Measurements from ENCODE around the gene SCN11A. TPM values are rescaled to one million over a fixed set of nuclear protein-coding genes. Genes with fewer than 3 reads are reported as not detected.
A peak's percentile ranks its signal among the peaks of the same experiment; 100 is the strongest.

SCN11A gene
- total and polyA plus RNA-seq, 9 of the 15 experiments (the other 6 are each of a cell fraction or from before 2014, with no cell fraction given): 0.01 to 0.05 (median 0.04) TPM; not detected in 6

GRCh38 chr3:39097716-39098472 is 46.1 kb upstream of the SCN11A start:
- POLR2A ChIA-PET: interaction anchor here (0.7 to 1.6 kb wide), 3 partner anchors 9 to 19 kb away, joined by 3 to 5 read pairs (median 3); no protein-coding TSS in a partner anchor
- no peak overlapping the region for H2AFZ ChIP-seq (ENCODE audit: low read depth, low read length)
- TF ChIP-seq POLR2G (IDR thresholded peaks at IDR 0.05; ENCODE audit: low read depth, low read length) (peak; percentile 48; the same call in 1 of the 2 replicates), CBX3 (IDR thresholded peaks at IDR 0.05; ENCODE audit: borderline replicate concordance in 1 of 2, low read length in 2 of 2) (no peak), RBM22 (IDR thresholded peaks at IDR 0.05; ENCODE audit: low read depth, low read length, poor library complexity, severe bottlenecking) (peak; percentile 59), POLR2A (conservative IDR thresholded peaks at IDR 0.05) (peak; percentile 37; the same call in 1 of the 2 replicates), ATF6 (CRISPR knock-in tag; IDR thresholded peaks at IDR 0.05) (no peak)
- in situ Hi-C loops (cut with MboI): no loop called here
- no peaks in the 10 kb centered on the region for H3K27me3 ChIP-seq (ENCODE audit: control insufficient read depth in 2 of 2, insufficient read depth in 2 of 2, low read length in 2 of 2)
- FAIRE-seq (no peak), DNase-seq (ENCODE audit: extremely low read depth in 1 of 4, low spot score in 3 of 4) (no peak), ATAC-seq (no peak)
- peaks cover 98% of the 10 kb centered on the region for H3K36me3 ChIP-seq (ENCODE audit: control insufficient read depth, insufficient read depth, low read length)
- 89% methylated on average over 8 of the region's 8 CpGs for WGBS (ENCODE audit: insufficient coverage, low coverage, missing lambda C conversion rate)
- peaks cover 4% of the 10 kb centered on the region for H3K9me1 ChIP-seq (ENCODE audit: control insufficient read depth, insufficient read depth, low read length)
- no peaks in the 10 kb centered on the region for H3K9me3 ChIP-seq (replicated peaks; ENCODE audit: control insufficient read depth, insufficient read depth, low read depth, low read length)
- H3K4me3 ChIP-seq: no peak overlapping the region
- H3K4me1 ChIP-seq (replicated peaks in 1 of 2; ENCODE audit: control insufficient read depth in 2 of 2, insufficient read depth in 2 of 2, low read length in 2 of 2): peaks cover 0 to 6% of the 10 kb centered on the region in 2 experiments; a peak in 1 of 5 replicates
- peaks cover 9% of the 10 kb centered on the region; the same call in 1 of the 3 replicates for H3K79me2 ChIP-seq (ENCODE audit: control insufficient read depth, insufficient read depth, low read length)
- no peak overlapping the region for H3K4me2 ChIP-seq (ENCODE audit: insufficient read depth, low read length)
- H3K9ac ChIP-seq (ENCODE audit: insufficient read depth in 1 of 2, low read depth in 2 of 2, low read length in 2 of 2): peak overlapping the region in 1 of 2 experiments; percentile 1; a peak in 1 of 4 replicates
- intact Hi-C loops (cut with micrococcal nuclease): no loop called here
- no TSS peak for BruUV-seq (replicated peaks)
- peaks cover 14% of the 10 kb centered on the region for H4K20me1 ChIP-seq (replicated peaks; ENCODE audit: control insufficient read depth, insufficient read depth, low read length)
- H3K27ac ChIP-seq (ENCODE audit: extremely low read depth, low read depth, low read length): no peak overlapping the region
- CTCF ChIA-PET (ENCODE audit: low intra/inter-chr PET ratio): interaction anchor here (0.7 kb wide), 1 partner anchor 9 kb away, joined by 3 read pairs; no protein-coding TSS in a partner anchor
